Measurements from ENCODE around the gene IGFBPL1. TPM values are rescaled to one million over a fixed set of nuclear protein-coding genes. Genes with fewer than 3 reads are reported as not detected.
A peak's percentile ranks its signal among the peaks of the same experiment; 100 is the strongest.

IGFBPL1 gene
- total and polyA plus RNA-seq, 2 of the 13 experiments (the other 11 are each of a cell fraction or from before 2014, with no cell fraction given): 0.24 TPM; not detected in 1

DNA sequence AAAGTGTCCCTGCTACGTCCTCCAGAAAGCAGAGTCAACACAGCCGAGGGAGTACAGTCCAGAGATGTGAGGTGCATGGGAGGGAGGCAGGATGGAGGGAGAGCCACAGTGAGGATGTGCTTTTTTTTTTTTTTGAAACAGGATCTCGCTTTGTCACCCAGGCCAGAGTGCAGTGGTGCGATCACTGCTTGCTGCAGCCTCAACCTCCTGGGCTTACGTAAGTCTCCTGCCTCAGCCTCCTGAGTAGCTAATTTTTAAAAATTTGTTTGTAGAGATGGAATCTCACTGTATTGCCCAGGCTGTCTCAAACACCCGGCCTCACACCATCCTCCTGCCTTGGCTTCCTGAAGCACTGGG, 65.0 kb downstream of the IGFBPL1 start (continued):
- no peak for TF ChIP-seq HNRNPL (IDR thresholded peaks at IDR 0.05; ENCODE audit: low read depth, low read length)
- TF ChIP-seq, protein P1, sequence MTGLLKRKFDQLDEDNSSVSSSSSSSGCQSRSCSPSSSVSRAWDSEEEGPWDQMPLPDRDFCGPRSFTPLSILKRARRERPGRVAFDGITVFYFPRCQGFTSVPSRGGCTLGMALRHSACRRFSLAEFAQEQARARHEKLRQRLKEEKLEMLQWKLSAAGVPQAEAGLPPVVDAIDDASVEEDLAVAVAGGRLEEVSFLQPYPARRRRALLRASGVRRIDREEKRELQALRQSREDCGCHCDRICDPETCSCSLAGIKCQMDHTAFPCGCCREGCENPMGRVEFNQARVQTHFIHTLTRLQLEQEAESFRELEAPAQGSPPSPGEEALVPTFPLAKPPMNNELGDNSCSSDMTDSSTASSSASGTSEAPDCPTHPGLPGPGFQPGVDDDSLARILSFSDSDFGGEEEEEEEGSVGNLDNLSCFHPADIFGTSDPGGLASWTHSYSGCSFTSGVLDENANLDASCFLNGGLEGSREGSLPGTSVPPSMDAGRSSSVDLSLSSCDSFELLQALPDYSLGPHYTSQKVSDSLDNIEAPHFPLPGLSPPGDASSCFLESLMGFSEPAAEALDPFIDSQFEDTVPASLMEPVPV (CRISPR knock-in tag; IDR thresholded peaks at IDR 0.05): no peak
- TF ChIP-seq, protein P2, sequence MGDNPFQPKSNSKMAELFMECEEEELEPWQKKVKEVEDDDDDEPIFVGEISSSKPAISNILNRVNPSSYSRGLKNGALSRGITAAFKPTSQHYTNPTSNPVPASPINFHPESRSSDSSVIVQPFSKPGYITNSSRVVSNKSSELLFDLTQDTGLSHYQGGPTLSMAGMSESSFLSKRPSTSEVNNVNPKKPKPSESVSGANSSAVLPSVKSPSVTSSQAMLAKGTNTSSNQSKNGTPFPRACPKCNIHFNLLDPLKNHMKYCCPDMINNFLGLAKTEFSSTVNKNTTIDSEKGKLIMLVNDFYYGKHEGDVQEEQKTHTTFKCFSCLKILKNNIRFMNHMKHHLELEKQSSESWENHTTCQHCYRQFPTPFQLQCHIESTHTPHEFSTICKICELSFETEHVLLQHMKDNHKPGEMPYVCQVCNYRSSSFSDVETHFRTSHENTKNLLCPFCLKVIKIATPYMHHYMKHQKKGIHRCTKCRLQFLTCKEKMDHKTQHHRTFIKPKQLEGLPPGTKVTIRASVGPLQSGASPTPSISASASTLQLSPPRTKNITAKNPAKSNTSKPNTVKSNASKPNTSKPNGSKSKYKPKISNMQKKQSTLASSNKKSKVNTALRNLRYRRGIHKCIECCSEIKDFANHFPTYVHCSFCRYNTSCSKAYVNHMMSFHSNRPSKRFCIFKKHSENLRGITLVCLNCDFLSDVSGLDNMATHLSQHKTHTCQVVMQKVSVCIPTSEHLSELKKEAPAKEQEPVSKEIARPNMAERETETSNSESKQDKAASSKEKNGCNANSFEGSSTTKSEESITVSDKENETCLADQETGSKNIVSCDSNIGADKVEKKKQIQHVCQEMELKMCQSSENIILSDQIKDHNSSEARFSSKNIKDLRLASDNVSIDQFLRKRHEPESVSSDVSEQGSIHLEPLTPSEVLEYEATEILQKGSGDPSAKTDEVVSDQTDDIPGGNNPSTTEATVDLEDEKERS (CRISPR knock-in tag; IDR thresholded peaks at IDR 0.05): 0 out of 2 replicates have a peak, but pooled peaks have one; percentile 39
- TF ChIP-seq NFIB (CRISPR knock-in tag; IDR thresholded peaks at IDR 0.05; ENCODE audit: borderline replicate concordance): no peak
- TF ChIP-seq ZNF33B (CRISPR knock-in tag; IDR thresholded peaks at IDR 0.05): no peak
- no peak for TF ChIP-seq REL (CRISPR knock-in tag; conservative IDR thresholded peaks at IDR 0.05)
- no peak for TF ChIP-seq RFXANK (CRISPR knock-in tag; IDR thresholded peaks at IDR 0.05)
- no peak for TF ChIP-seq ZNF839 (CRISPR knock-in tag; IDR thresholded peaks at IDR 0.05; ENCODE audit: borderline replicate concordance)
- TF ChIP-seq, protein P3, sequence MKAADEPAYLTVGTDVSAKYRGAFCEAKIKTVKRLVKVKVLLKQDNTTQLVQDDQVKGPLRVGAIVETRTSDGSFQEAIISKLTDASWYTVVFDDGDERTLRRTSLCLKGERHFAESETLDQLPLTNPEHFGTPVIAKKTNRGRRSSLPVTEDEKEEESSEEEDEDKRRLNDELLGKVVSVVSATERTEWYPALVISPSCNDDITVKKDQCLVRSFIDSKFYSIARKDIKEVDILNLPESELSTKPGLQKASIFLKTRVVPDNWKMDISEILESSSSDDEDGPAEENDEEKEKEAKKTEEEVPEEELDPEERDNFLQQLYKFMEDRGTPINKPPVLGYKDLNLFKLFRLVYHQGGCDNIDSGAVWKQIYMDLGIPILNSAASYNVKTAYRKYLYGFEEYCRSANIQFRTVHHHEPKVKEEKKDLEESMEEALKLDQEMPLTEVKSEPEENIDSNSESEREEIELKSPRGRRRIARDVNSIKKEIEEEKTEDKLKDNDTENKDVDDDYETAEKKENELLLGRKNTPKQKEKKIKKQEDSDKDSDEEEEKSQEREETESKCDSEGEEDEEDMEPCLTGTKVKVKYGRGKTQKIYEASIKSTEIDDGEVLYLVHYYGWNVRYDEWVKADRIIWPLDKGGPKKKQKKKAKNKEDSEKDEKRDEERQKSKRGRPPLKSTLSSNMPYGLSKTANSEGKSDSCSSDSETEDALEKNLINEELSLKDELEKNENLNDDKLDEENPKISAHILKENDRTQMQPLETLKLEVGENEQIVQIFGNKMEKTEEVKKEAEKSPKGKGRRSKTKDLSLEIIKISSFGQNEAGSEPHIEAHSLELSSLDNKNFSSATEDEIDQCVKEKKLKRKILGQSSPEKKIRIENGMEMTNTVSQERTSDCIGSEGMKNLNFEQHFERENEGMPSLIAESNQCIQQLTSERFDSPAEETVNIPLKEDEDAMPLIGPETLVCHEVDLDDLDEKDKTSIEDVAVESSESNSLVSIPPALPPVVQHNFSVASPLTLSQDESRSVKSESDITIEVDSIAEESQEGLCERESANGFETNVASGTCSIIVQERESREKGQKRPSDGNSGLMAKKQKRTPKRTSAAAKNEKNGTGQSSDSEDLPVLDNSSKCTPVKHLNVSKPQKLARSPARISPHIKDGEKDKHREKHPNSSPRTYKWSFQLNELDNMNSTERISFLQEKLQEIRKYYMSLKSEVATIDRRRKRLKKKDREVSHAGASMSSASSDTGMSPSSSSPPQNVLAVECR (CRISPR knock-in tag; IDR thresholded peaks at IDR 0.05; ENCODE audit: borderline replicate concordance): peak; percentile 14; the same call in 1 of the 2 replicates
- TF ChIP-seq ZBTB3 (CRISPR knock-in tag; IDR thresholded peaks at IDR 0.05; ENCODE audit: borderline replicate concordance, low read depth): peak; percentile 75; the same call in 1 of the 2 replicates
- no peak for TF ChIP-seq ZNF446 (CRISPR knock-in tag; IDR thresholded peaks at IDR 0.05)
- no peak for TF ChIP-seq ZNF234 (CRISPR knock-in tag; conservative IDR thresholded peaks at IDR 0.05)
- TF ChIP-seq ZNF724P (CRISPR knock-in tag; IDR thresholded peaks at IDR 0.05; ENCODE audit: borderline replicate concordance): no peak

All from HepG2 (cell line).